Breast epithelium (tissue), 4 donors: ENCODE measurements around the gene KCNH5. TPM values are rescaled to one million over a fixed set of nuclear protein-coding genes. Genes with fewer than 3 reads are reported as not detected.
A peak's percentile ranks its signal among the peaks of the same experiment; 100 is the strongest.

Experiments used
- DNase-seq, 2 donors: peaks; one replicate each; pipeline ENCODE4 v3.0.0-alpha.2; 2019; ENCODE audit warnings: low spot score in 2 of 2
- H3K27ac ChIP-seq, 2 donors: fragments of 200-600 bp; sonication (generic) in 1 of 2; one replicate each; pipeline ENCODE4 v1.5.1; 2016 to 2019; ENCODE audit warnings: mild to moderate bottlenecking in 1 of 2
- H3K27me3 ChIP-seq, 2 donors: fragments of 200-600 bp; sonication (generic) in 1 of 2; one replicate each; pipeline versions ENCODE4 v1.5.1 to v1.6.0; 2017 to 2019; ENCODE audit warnings: control low read depth in 1 of 2, mild to moderate bottlenecking in 1 of 2
- H3K36me3 ChIP-seq: fragments of 200-600 bp; one replicate; pipeline ENCODE4 v1.5.1; 2019
- H3K4me1 ChIP-seq, 2 donors: fragments of 200-600 bp; sonication (generic); one replicate each; pipeline ENCODE4 v1.5.1; 2016 to 2019; ENCODE audit warnings: control low read depth in 1 of 2
- H3K4me3 ChIP-seq, 3 donors: fragments of 200-600 bp; sonication (generic); 1 replicate in 2 of 3; 2 replicates in 1 of 3; pipeline ENCODE4 v1.5.1; 2016 to 2019; ENCODE audit warnings: mild to moderate bottlenecking in 3 of 3, moderate library complexity in 2 of 3
- H3K9me3 ChIP-seq, 2 donors: fragments of 200-600 bp; sonication (generic) in 1 of 2; one replicate each; pipeline ENCODE4 v1.5.1; 2016 to 2019; ENCODE audit warnings: control low read depth in 1 of 2
- POLR2A ChIP-seq: fragments of 450-650 bp; IDR thresholded peaks from one replicate; pipeline ENCODE4 v1.6.1; 2016; ENCODE audit warnings: antibody characterized with exemption, mild to moderate bottlenecking, moderate library complexity
- POLR2AphosphoS5 ChIP-seq, 3 donors: sonication (generic); formaldehyde crosslinking; IDR thresholded peaks; one replicate each; pipeline ENCODE4 v1.6.1; 2017; ENCODE audit warnings: antibody characterized with exemption in 3 of 3
- intact Hi-C: fragments of 100-400 bp; cut with DNase I; formaldehyde crosslinking; loops from one replicate; pipeline ENCODE4 v1.15.1; 2023; ENCODE audit warnings: low total_unique reads
- total RNA-seq, 3 donors: library from RNA; depleted of rRNA; stranded (reverse); fragments of >200 nt; gene quantifications; one replicate each; pipeline ENCODE4 v1.1.0, GENCODE V29; 2016
- TF ChIP-seq, protein P1 (sequence below), 3 donors: fragments of 450-650 bp; IDR thresholded peaks; one replicate each; pipeline ENCODE4 v1.5.1; 2016 to 2017; ENCODE audit warnings: antibody characterized with exemption in 3 of 3, mild to moderate bottlenecking in 3 of 3, moderate library complexity in 3 of 3

Gene KCNH5
- total RNA-seq, 3 donors from 2014 or later: 0.33 to 0.88 TPM; not detected in 1

DNA sequence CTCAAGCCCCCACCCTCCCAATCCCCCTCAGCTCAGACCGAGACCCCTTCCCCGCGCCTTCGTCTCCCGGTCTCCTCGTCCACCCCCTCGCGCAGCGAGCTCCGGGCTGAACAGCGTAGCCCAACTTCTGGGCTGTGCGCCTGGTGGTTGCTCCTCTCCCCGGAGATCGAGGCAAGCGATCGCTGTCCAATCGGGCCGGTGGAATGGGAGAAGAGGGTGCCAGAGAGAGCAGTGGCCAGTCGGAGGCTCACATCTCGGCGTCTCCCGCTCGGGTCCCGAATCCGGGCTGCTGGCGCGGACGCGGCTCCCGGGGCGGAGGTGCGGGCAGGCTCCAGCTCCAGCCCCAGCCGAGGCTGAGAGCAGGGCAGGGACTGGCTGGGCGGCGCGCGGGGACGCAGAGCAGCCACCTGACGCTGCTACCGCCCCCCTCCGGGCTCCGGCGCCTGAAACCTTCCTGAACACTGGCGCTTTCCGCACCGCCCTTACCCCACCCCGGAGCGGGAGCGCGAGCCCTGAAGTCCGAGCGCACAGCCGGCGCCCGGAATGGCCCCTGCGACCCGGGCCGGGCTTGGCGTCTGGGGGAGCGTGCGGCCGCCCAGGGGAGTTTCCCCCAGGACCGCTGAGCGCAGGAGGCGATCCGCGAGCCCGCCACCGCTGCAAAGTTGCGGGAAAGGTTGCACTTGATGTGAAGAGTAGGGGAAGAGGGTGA is 508 bp upstream of the KCNH5 start:
- no peaks in the 10 kb centered on the region for H3K36me3 ChIP-seq
- no peaks in the 10 kb centered on the region for H3K9me3 ChIP-seq
- peaks cover 3 to 60% of the 10 kb centered on the region in 2 donors for H3K27me3 ChIP-seq
- intact Hi-C loops: loop anchor here (10.0 kb wide), 1 partner anchor 289 kb away; no protein-coding TSS in a partner anchor
- TF ChIP-seq POLR2A (no peak), POLR2AphosphoS5 (IDR thresholded peaks at IDR 0.05) (no peak)
- TF ChIP-seq, protein P1, sequence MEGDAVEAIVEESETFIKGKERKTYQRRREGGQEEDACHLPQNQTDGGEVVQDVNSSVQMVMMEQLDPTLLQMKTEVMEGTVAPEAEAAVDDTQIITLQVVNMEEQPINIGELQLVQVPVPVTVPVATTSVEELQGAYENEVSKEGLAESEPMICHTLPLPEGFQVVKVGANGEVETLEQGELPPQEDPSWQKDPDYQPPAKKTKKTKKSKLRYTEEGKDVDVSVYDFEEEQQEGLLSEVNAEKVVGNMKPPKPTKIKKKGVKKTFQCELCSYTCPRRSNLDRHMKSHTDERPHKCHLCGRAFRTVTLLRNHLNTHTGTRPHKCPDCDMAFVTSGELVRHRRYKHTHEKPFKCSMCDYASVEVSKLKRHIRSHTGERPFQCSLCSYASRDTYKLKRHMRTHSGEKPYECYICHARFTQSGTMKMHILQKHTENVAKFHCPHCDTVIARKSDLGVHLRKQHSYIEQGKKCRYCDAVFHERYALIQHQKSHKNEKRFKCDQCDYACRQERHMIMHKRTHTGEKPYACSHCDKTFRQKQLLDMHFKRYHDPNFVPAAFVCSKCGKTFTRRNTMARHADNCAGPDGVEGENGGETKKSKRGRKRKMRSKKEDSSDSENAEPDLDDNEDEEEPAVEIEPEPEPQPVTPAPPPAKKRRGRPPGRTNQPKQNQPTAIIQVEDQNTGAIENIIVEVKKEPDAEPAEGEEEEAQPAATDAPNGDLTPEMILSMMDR (IDR thresholded peaks at IDR 0.05): no peak
- peaks cover 0 to 6% of the 10 kb centered on the region in 2 donors for H3K4me1 ChIP-seq
- H3K27ac ChIP-seq: no peak overlapping the region
- no peak for DNase-seq
- peak overlapping the region; percentile 3 to 64 (median 43) for H3K4me3 ChIP-seq

DNA sequence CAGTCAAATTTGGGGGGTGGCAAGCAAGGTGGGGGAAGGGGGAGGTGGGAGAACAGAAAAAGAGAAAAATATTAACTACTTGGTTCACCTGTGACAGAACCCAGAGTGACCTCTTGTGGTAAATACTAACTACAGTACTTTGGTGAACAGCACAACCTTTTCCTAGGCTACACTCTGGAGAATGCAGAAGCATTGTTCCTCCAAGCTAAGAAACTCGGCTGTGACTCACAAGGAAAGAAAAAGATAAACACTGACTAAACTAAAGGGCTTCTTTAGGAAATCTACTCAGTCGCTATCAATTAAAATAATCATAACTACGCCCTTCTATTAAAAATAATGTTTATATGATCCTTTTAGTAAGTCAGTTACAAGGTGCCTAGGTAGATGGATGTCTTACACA is 5.4 kb downstream of the KCNH5 start:
- Histone ChIP-seq H3K27me3 (peaks cover under 1 to 28% of the 10 kb centered on the region in 2 donors), H3K4me3 (no peak overlapping the region), H3K27ac (no peak overlapping the region), H3K4me1 (no peaks in the 10 kb centered on the region), H3K9me3 (no peaks in the 10 kb centered on the region), H3K36me3 (no peaks in the 10 kb centered on the region)
- TF ChIP-seq, protein P1 (IDR thresholded peaks at IDR 0.05): no peak
- TF ChIP-seq POLR2A: no peak
- TF ChIP-seq POLR2AphosphoS5 (IDR thresholded peaks at IDR 0.05): no peak
- intact Hi-C loops: loop anchor here (10.0 kb wide), 1 partner anchor 295 kb away; no protein-coding TSS in a partner anchor
- DNase-seq: no peak

DNA sequence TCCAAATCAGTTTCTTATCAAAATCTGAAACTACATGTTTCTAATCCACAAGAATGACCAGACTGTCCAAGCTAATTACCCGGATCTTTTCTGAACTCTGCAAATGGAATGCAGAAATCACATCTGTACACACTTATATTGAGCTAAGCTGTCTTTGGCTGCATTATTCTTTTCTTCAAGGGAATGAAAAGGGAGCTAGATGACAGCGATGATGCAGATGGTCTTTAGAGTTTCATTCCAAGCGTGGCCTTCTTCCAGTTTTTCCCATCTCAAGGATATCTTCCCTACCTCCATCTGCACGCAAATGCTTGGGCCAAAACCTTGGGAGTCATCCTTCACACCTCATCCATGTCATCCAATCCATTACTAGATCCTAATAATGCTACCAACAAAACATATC is 12.6 kb downstream of the KCNH5 start:
- no peaks in the 10 kb centered on the region for H3K27me3 ChIP-seq
- intact Hi-C loops: no loop called here
- no peaks in the 10 kb centered on the region for H3K9me3 ChIP-seq
- no peak overlapping the region for H3K4me3 ChIP-seq
- no peaks in the 10 kb centered on the region for H3K4me1 ChIP-seq
- DNase-seq: no peak
- no peaks in the 10 kb centered on the region for H3K36me3 ChIP-seq
- no peak overlapping the region for H3K27ac ChIP-seq
- TF ChIP-seq, protein P1 (IDR thresholded peaks at IDR 0.05): no peak
- no peak for TF ChIP-seq POLR2AphosphoS5 (IDR thresholded peaks at IDR 0.05)
- no peak for TF ChIP-seq POLR2A

DNA sequence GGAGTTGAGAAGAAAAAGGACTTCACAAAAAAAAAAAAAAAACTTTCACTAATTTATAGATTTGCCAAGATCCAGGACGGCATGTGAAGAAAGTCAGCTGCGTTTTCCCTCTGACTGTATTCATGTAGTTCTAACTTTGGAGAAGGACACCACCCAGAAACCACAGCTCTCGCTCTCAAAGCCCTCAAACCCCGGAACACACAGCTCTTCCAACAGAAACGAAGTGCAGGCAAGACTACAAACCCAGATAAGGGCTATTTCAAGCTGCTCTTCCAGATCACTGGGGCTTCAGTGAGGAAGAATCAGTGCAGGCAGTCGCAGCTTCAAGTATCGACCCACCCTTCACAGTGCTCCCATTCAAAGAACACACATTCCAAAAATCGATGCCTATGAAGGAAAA is 13.2 kb downstream of the KCNH5 start:
- no peaks in the 10 kb centered on the region for H3K4me1 ChIP-seq
- H3K9me3 ChIP-seq: no peaks in the 10 kb centered on the region
- H3K27me3 ChIP-seq: no peaks in the 10 kb centered on the region
- no peak for DNase-seq
- H3K36me3 ChIP-seq: no peaks in the 10 kb centered on the region
- H3K4me3 ChIP-seq: no peak overlapping the region
- intact Hi-C loops: no loop called here
- TF ChIP-seq POLR2AphosphoS5 (IDR thresholded peaks at IDR 0.05) (no peak), POLR2A (no peak)
- TF ChIP-seq, protein P1 (IDR thresholded peaks at IDR 0.05): no peak
- no peak overlapping the region for H3K27ac ChIP-seq

DNA sequence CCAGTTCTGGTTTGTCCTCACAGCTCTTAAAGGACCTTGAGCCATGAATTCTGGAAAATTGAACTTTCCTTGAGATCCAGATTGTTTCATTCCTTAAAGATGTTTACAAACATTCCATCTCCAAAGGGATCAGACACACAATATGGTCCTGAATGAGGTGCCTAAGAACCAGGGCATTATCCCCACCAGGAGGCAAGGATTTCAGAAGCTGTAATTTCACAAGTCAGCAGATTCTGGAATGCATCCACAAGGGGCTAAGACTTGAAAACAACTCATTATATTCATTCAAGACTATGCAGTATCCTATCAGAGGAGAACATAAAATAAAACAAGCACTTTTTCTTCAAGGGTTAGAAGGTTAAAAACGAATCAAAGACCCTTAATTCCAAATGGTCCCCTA is 15.1 kb downstream of the KCNH5 start:
- DNase-seq: no peak
- H3K4me1 ChIP-seq: no peaks in the 10 kb centered on the region
- H3K4me3 ChIP-seq: no peak overlapping the region
- TF ChIP-seq POLR2AphosphoS5 (IDR thresholded peaks at IDR 0.05) (no peak), POLR2A (no peak)
- TF ChIP-seq, protein P1 (IDR thresholded peaks at IDR 0.05): no peak
- no peaks in the 10 kb centered on the region for H3K27me3 ChIP-seq
- H3K36me3 ChIP-seq: no peaks in the 10 kb centered on the region
- intact Hi-C loops: no loop called here
- no peaks in the 10 kb centered on the region for H3K9me3 ChIP-seq
- H3K27ac ChIP-seq: no peak overlapping the region
